Activated naive CD8-positive, alpha-beta T cell (primary cell): ENCODE results near the gene PIKFYVE.
"Not testable (repeated sequence)": the region's sequence is repeated elsewhere in the genome, so short reads cannot be mapped to it uniquely, and the experiment has no call there.

Source experiments
- H3K27ac Mint-ChIP-seq: one replicate; pipeline ENCODE4 v1.8.0; 2021; ENCODE audit warnings: mixed read lengths
- H3K27me3 Mint-ChIP-seq: one replicate; pipeline ENCODE4 v1.8.0; 2021; ENCODE audit warnings: mixed read lengths
- H3K36me3 Mint-ChIP-seq: one replicate; pipeline ENCODE4 v1.8.0; 2021; ENCODE audit warnings: mixed read lengths
- H3K4me1 Mint-ChIP-seq: one replicate; pipeline ENCODE4 v1.8.0; 2021; ENCODE audit warnings: low read depth, mixed read lengths
- H3K4me3 Mint-ChIP-seq: one replicate; pipeline ENCODE4 v1.8.0; 2021; ENCODE audit warnings: mild to moderate bottlenecking, mixed read lengths
- H3K9me3 Mint-ChIP-seq: one replicate; pipeline ENCODE4 v1.8.0; 2021; ENCODE audit warnings: low read depth, mixed read lengths

PIKFYVE gene

GRCh38 chr2:208358758-208359631, 92.9 kb downstream of the PIKFYVE start:
- Mint-ChIP-seq H3K36me3 (peaks cover 10% of the 10 kb centered on the region), H3K27ac (no peak overlapping the region), H3K9me3 (no peaks in the 10 kb centered on the region), H3K4me1 (peaks cover 5% of the 10 kb centered on the region), H3K27me3 (no peaks in the 10 kb centered on the region), H3K4me3 (no peak overlapping the region)

- peaks cover 5% of the 10 kb centered on the region for H3K9me3 Mint-ChIP-seq
- H3K27me3 Mint-ChIP-seq = no peaks in the 10 kb centered on the region
- H3K36me3 Mint-ChIP-seq = peaks cover 12% of the 10 kb centered on the region
- no peak overlapping the region for H3K27ac Mint-ChIP-seq
- H3K4me3 Mint-ChIP-seq = no peak overlapping the region
- H3K4me1 Mint-ChIP-seq = peaks cover 5% of the 10 kb centered on the region
These were observed 93.6 kb downstream of the PIKFYVE start for GRCh38 chr2:208359632-208359986.

DNA sequence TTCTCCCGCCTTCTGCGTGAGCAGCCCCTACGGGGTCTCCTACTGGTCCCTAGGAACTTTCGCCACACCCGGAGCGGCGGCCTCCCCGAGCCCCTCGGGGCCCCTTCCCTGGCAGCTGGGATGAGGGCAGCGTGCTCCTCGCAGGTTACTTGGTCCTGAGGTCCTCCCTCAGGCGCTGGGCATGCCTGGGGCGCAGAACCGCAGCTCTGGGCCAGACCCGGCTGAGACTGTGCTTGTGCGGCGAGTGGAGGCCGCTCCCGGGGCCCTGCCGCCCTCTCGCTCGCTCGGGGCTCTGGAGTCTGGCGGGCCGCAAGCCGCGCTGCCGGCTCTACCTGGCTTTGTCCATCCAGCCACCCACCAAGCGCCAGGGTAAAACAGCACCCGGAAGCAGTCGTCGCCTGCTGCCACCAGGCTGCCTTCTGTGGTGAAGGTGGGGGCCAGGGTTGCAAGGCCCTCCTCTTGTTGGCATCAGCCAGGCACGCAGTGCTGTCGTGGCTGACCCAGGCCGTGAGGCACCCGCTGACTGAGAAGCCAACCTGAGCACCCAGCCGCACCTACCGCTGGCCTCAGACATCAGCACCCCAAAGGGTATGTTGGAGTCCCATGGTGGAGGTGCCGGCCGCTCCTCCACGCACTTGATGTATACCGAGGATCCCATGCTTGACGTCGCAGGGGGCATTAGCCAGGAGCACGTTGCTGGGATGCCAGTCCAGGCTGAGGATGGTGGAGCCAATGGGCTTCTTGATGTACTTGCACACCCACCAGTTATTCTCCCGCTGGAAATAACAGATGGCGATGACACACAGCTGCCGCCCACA, 94.4 kb downstream of the PIKFYVE start:
- peaks cover 5% of the 10 kb centered on the region for H3K4me1 Mint-ChIP-seq
- peaks cover 16% of the 10 kb centered on the region for H3K36me3 Mint-ChIP-seq
- peaks cover 9% of the 10 kb centered on the region for H3K9me3 Mint-ChIP-seq
- H3K4me3 Mint-ChIP-seq = no peak overlapping the region
- H3K27me3 Mint-ChIP-seq = no peaks in the 10 kb centered on the region
- no peak overlapping the region for H3K27ac Mint-ChIP-seq

- Mint-ChIP-seq H3K4me3 (no peak overlapping the region), H3K27me3 (no peaks in the 10 kb centered on the region), H3K36me3 (peaks cover 17% of the 10 kb centered on the region), H3K9me3 (peaks cover 9% of the 10 kb centered on the region), H3K4me1 (peaks cover 5% of the 10 kb centered on the region), H3K27ac (no peak overlapping the region)
These were observed 95.0 kb downstream of the PIKFYVE start for GRCh38 chr2:208361077-208361441.

- no peak overlapping the region for H3K4me3 Mint-ChIP-seq
- peaks cover 1% of the 10 kb centered on the region for H3K4me1 Mint-ChIP-seq
- peaks cover 19% of the 10 kb centered on the region for H3K36me3 Mint-ChIP-seq
- H3K9me3 Mint-ChIP-seq = peaks cover 9% of the 10 kb centered on the region
- H3K27me3 Mint-ChIP-seq = no peaks in the 10 kb centered on the region
- no peak overlapping the region for H3K27ac Mint-ChIP-seq
These were observed 97.4 kb downstream of the PIKFYVE start for GRCh38 chr2:208363485-208363884.

GRCh38 chr2:208366215-208367127, 100.4 kb downstream of the PIKFYVE start:
- no peak overlapping the region for H3K4me3 Mint-ChIP-seq
- no peaks in the 10 kb centered on the region for H3K27me3 Mint-ChIP-seq

DNA sequence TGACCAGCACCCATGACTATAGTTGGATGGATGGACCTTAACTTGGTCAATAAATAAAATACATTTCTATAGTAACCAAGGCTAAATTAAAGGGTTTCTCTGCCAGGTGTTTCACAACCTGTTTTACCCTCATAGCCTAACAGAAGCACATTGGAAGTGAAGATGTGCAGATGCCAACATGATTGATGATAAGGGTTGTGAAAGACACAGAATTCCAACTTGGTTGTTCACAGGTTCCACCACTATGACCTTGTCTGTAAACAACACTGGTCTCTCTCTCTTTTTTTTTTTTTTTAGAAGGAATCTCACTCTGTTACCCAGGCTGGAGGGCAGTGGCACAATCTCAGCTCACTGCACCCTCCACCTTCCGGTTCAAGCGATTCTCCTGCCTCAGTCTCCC, 103.0 kb downstream of the PIKFYVE start:
- Mint-ChIP-seq H3K27me3 (no peaks in the 10 kb centered on the region), H3K9me3 (peaks cover 9% of the 10 kb centered on the region), H3K36me3 (peaks cover 12% of the 10 kb centered on the region)

More at GRCh38 chr2:208366215-208367127, 100.4 kb downstream of the PIKFYVE start:
- peaks cover 13% of the 10 kb centered on the region for H3K36me3 Mint-ChIP-seq
- H3K9me3 Mint-ChIP-seq = peaks cover 9% of the 10 kb centered on the region
- no peak overlapping the region for H3K27ac Mint-ChIP-seq
- H3K4me1 Mint-ChIP-seq = peaks cover 1% of the 10 kb centered on the region

GRCh38 chr2:208370881-208371633, 105.0 kb downstream of the PIKFYVE start:
- H3K27ac Mint-ChIP-seq = no peak overlapping the region
- no peaks in the 10 kb centered on the region for H3K27me3 Mint-ChIP-seq
- H3K36me3 Mint-ChIP-seq = peaks cover 2% of the 10 kb centered on the region
- H3K4me3 Mint-ChIP-seq = no peak overlapping the region
- no peaks in the 10 kb centered on the region for H3K4me1 Mint-ChIP-seq
- H3K9me3 Mint-ChIP-seq = no peaks in the 10 kb centered on the region

More for the DNA sequence above, 103.0 kb downstream of the PIKFYVE start:
- Mint-ChIP-seq H3K27ac (no peak overlapping the region), H3K4me3 (no peak overlapping the region), H3K4me1 (no peaks in the 10 kb centered on the region)

- H3K4me3 Mint-ChIP-seq = no peak overlapping the region
- no peaks in the 10 kb centered on the region for H3K9me3 Mint-ChIP-seq
These were observed 105.5 kb downstream of the PIKFYVE start for GRCh38 chr2:208371634-208371935.

GRCh38 chr2:208373460-208374089, 107.5 kb downstream of the PIKFYVE start:
- Mint-ChIP-seq H3K27me3 (peaks cover 3% of the 10 kb centered on the region), H3K9me3 (no peaks in the 10 kb centered on the region), H3K36me3 (no peaks in the 10 kb centered on the region), H3K27ac (no peak overlapping the region), H3K4me1 (no peaks in the 10 kb centered on the region), H3K4me3 (no peak overlapping the region)

More at GRCh38 chr2:208371634-208371935, 105.5 kb downstream of the PIKFYVE start:
- no peaks in the 10 kb centered on the region for H3K36me3 Mint-ChIP-seq
- no peaks in the 10 kb centered on the region for H3K4me1 Mint-ChIP-seq
- no peak overlapping the region for H3K27ac Mint-ChIP-seq
- no peaks in the 10 kb centered on the region for H3K27me3 Mint-ChIP-seq

- Mint-ChIP-seq H3K9me3 (no peaks in the 10 kb centered on the region), H3K4me1 (no peaks in the 10 kb centered on the region), H3K36me3 (no peaks in the 10 kb centered on the region), H3K4me3 (no peak overlapping the region), H3K27me3 (peaks cover 3% of the 10 kb centered on the region), H3K27ac (no peak overlapping the region)
These were observed 109.5 kb downstream of the PIKFYVE start for GRCh38 chr2:208375491-208376068.

- not testable (repeated sequence) for H3K36me3 Mint-ChIP-seq, H3K27me3 Mint-ChIP-seq, H3K4me1 Mint-ChIP-seq, H3K9me3 Mint-ChIP-seq, H3K4me3 Mint-ChIP-seq, H3K27ac Mint-ChIP-seq
These were observed 111.3 kb downstream of the PIKFYVE start for GRCh38 chr2:208377344-208377860.

DNA sequence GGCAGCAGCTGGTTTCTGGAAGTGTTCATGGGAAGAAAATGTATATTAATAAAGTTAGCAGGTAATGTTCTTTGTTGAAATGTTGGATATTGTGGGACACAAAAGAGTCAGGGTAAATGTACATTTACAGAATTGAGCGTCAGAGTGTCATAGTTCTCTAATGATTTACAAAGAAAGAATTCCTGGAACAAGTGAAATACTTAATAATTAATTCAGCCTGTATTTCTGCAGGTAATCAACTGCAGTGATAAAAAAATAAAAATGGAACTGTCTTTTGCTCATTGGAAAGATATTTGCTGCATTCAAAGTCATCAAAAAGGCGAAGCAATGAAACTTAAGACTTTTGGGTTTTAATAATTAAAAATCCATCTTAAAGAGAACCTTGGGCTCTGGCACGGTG, 113.1 kb downstream of the PIKFYVE start:
- no peaks in the 10 kb centered on the region for H3K4me1 Mint-ChIP-seq
- peaks cover 12% of the 10 kb centered on the region for H3K27me3 Mint-ChIP-seq
- no peaks in the 10 kb centered on the region for H3K36me3 Mint-ChIP-seq
- no peak overlapping the region for H3K4me3 Mint-ChIP-seq
- H3K27ac Mint-ChIP-seq = no peak overlapping the region
- H3K9me3 Mint-ChIP-seq = no peaks in the 10 kb centered on the region
